A673 (cell line): Measurements from ENCODE around the gene SYNE1. TPM values are rescaled to one million over a fixed set of nuclear protein-coding genes. Genes with fewer than 3 reads are reported as not detected.

ENCODE experiments used
- BruUV-seq: library from RNA; stranded (reverse); fragments of 400-500 nt; replicated peaks from 2 replicates; lab custom pipeline; 2021; lab: Mats Ljungman, UMichigan
- CTCF ChIA-PET: fragments of 300-600 bp; sonication (Branson Sonifier 250); formaldehyde crosslinking; loops from one replicate; lab custom pipeline; 2022; ENCODE audit warnings: antibody characterized with exemption; lab: Charles Lee
- POLR2A ChIA-PET: fragments of 300-600 bp; sonication (Branson Sonifier 250); formaldehyde crosslinking; loops from one replicate; lab custom pipeline; 2022; ENCODE audit warnings: antibody characterized with exemption; ENCODE audit not compliant: low non-redundant PET; lab: Charles Lee
- DNase-seq: peaks from one replicate; pipeline ENCODE4 v3.0.0-alpha.2; 2015; ENCODE audit warnings: low spot score
- H3K27ac ChIP-seq: fragments of 200-600 bp; sonication (generic); 2 replicates; pipeline ENCODE4 v1.5.1; 2016; ENCODE audit warnings: mixed run types, low read depth, mild to moderate bottlenecking, mixed read lengths, antibody characterized with exemption, low read length; ENCODE audit not compliant: poor library complexity, severe bottlenecking
- H3K27me3 ChIP-seq: fragments of 200-600 bp; sonication (generic); replicated peaks from 2 replicates; pipeline ENCODE4 v1.6.1; 2017; ENCODE audit warnings: mixed run types, low read depth, mild to moderate bottlenecking, mixed read lengths, antibody characterized with exemption, low read length; ENCODE audit not compliant: insufficient read depth, poor library complexity
- H3K36me3 ChIP-seq: fragments of 200-600 bp; sonication (generic); 2 replicates; pipeline ENCODE4 v1.6.1; 2016; ENCODE audit warnings: mixed run types, mild to moderate bottlenecking, mixed read lengths, antibody characterized with exemption, low read length; ENCODE audit not compliant: insufficient read depth, poor library complexity, severe bottlenecking
- H3K4me1 ChIP-seq: fragments of 200-600 bp; sonication (generic); 2 replicates; pipeline ENCODE4 v1.6.1; 2017; ENCODE audit warnings: mixed run types, mild to moderate bottlenecking, mixed read lengths, antibody characterized with exemption, low read length; ENCODE audit not compliant: insufficient read depth, poor library complexity, severe bottlenecking
- H3K4me3 ChIP-seq: fragments of 200-600 bp; sonication (generic); 2 replicates; pipeline ENCODE4 v1.5.1; 2016; ENCODE audit warnings: low read depth, mixed run types, mild to moderate bottlenecking, mixed read lengths, low read length; ENCODE audit not compliant: poor library complexity, severe bottlenecking
- H3K9me3 ChIP-seq: fragments of 200-600 bp; sonication (generic); 2 replicates; pipeline ENCODE4 v1.6.1; 2016; ENCODE audit warnings: mixed run types, low read depth, mild to moderate bottlenecking, mixed read lengths, antibody characterized with exemption, low read length; ENCODE audit not compliant: poor library complexity, severe bottlenecking
- CTCF ChIP-seq: fragments of 300-800, 200-600 bp; sonication (generic); conservative IDR thresholded peaks from 2 replicates; pipeline ENCODE4 v1.5.1; 2017; ENCODE audit warnings: low read depth, mild to moderate bottlenecking, antibody characterized with exemption, low read length, moderate library complexity, mixed read lengths
- EZH2 ChIP-seq: fragments of 200-600 bp; sonication (generic); IDR thresholded peaks from 2 replicates; pipeline ENCODE4 v1.6.1; 2017; ENCODE audit warnings: borderline replicate concordance, low read depth, mild to moderate bottlenecking, mixed read lengths, antibody characterized with exemption, low read length; ENCODE audit not compliant: poor library complexity, severe bottlenecking
- intact Hi-C: fragments of 100-400 bp; cut with micrococcal nuclease; formaldehyde crosslinking; loops from one replicate; pipeline ENCODE4 v1.10.0; 2022; ENCODE audit not compliant: unreplicated experiment
- total RNA-seq: library from RNA; stranded (reverse); gene quantifications from 2 replicates; pipeline ENCODE4 v1.2.3, GENCODE V29; 2021

The SYNE1 gene
- total RNA-seq, 1 experiment from 2014 or later = 12.1 TPM

GRCh38 chr6:152471456-152472265 lies 165.5 kb downstream of the SYNE1 start:
- H3K9me3 ChIP-seq = no peaks in the 10 kb centered on the region
- intact Hi-C loops = no loop called here
- no peak overlapping the region for H3K27ac ChIP-seq
- CTCF ChIA-PET = no interaction called here
- TF ChIP-seq EZH2 = no peak
- no peak for TF ChIP-seq CTCF
- no peak for DNase-seq
- BruUV-seq = no TSS peak
- H3K27me3 ChIP-seq = no peaks in the 10 kb centered on the region
- H3K36me3 ChIP-seq = no peaks in the 10 kb centered on the region
- H3K4me3 ChIP-seq = no peak overlapping the region
- POLR2A ChIA-PET = no interaction called here
- no peaks in the 10 kb centered on the region for H3K4me1 ChIP-seq

DNA sequence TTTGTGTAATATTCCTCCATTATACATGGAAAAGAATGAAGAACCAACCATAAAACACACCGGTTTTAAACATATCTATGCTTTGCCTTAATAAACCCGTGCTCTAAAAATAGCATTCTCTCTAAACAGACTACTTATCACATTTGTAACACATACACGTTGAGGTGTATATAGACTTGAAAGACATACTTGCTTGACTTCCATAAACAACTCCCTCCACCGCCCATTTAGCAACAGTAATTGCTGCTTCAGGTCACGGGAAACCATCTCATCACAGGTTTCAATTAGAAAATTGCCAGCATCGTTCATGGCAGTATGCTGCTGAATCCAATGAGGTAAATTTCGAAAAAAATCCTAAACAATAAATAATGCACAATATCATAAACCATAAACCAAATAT lies 174.0 kb downstream of the SYNE1 start:
- Histone ChIP-seq H3K4me3 (peak overlapping the region; percentile 22), H3K27me3 (no peaks in the 10 kb centered on the region), H3K9me3 (no peaks in the 10 kb centered on the region), H3K4me1 (peaks cover 4% of the 10 kb centered on the region), H3K36me3 (no peaks in the 10 kb centered on the region), H3K27ac (no peak overlapping the region)
- DNase-seq = no peak
- POLR2A ChIA-PET = no interaction called here
- TF ChIP-seq EZH2 = no peak
- no peak for TF ChIP-seq CTCF
- CTCF ChIA-PET = interaction anchor here (0.6 kb wide), 1 partner anchor 485 kb away, joined by 9 read pairs; no protein-coding TSS in a partner anchor
- intact Hi-C loops = no loop called here
- no TSS peak for BruUV-seq

GRCh38 chr6:152462716-152463115 lies 174.4 kb downstream of the SYNE1 start:
- ChIA-PET CTCF (no interaction called here), POLR2A (no interaction called here)
- BruUV-seq = no TSS peak
- peak; percentile 30 for DNase-seq
- Histone ChIP-seq H3K27ac (no peak overlapping the region), H3K27me3 (no peaks in the 10 kb centered on the region), H3K4me1 (peaks cover 4% of the 10 kb centered on the region), H3K4me3 (peak overlapping the region; percentile 22), H3K36me3 (no peaks in the 10 kb centered on the region), H3K9me3 (no peaks in the 10 kb centered on the region)
- intact Hi-C loops = no loop called here
- TF ChIP-seq EZH2 (no peak), CTCF (no peak)
